ENCODE measurements around the gene DIP2B. TPM values are rescaled to one million over a fixed set of nuclear protein-coding genes. Genes with fewer than 3 reads are reported as not detected.

The DIP2B gene
- total and polyA plus RNA-seq, 2 of the 13 experiments (the other 11 are each of a cell fraction or from before 2014, with no cell fraction given): 32.1 to 35.8 TPM

DNA sequence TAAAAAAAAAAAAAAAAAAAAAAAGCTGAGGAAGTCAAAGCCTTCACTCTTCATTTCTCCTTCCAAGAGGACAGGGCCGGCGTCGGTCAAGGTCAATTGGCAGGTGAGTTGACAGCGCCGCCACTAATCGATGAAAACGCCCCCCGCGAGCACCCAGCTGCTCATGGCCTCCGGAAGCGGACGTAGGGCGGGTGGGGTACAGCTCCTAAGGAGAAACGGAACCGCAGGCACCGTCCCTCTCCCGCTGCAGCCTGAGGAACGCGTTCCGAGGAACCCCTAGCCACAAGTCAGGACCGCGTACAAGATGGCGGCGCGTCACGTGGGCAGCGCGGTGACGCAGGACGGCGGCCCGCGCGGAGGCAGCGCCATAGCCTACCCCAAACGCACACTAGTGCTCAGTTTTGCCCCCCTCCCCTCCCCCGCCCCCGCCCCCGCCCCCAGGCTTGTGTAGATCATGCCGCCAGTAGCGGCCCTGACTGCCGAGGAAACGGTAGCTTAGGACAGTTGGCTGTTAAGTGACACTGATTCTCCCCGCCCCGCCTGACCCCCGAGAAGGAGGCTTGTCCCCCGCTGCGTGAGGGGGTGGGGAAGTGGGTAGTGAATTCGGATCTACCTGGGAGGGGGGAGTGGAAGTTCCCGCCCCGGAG, 259.0 kb downstream of the DIP2B start, which contains the start of gene ATF1 (continued):
- TF ChIP-seq, protein P1, sequence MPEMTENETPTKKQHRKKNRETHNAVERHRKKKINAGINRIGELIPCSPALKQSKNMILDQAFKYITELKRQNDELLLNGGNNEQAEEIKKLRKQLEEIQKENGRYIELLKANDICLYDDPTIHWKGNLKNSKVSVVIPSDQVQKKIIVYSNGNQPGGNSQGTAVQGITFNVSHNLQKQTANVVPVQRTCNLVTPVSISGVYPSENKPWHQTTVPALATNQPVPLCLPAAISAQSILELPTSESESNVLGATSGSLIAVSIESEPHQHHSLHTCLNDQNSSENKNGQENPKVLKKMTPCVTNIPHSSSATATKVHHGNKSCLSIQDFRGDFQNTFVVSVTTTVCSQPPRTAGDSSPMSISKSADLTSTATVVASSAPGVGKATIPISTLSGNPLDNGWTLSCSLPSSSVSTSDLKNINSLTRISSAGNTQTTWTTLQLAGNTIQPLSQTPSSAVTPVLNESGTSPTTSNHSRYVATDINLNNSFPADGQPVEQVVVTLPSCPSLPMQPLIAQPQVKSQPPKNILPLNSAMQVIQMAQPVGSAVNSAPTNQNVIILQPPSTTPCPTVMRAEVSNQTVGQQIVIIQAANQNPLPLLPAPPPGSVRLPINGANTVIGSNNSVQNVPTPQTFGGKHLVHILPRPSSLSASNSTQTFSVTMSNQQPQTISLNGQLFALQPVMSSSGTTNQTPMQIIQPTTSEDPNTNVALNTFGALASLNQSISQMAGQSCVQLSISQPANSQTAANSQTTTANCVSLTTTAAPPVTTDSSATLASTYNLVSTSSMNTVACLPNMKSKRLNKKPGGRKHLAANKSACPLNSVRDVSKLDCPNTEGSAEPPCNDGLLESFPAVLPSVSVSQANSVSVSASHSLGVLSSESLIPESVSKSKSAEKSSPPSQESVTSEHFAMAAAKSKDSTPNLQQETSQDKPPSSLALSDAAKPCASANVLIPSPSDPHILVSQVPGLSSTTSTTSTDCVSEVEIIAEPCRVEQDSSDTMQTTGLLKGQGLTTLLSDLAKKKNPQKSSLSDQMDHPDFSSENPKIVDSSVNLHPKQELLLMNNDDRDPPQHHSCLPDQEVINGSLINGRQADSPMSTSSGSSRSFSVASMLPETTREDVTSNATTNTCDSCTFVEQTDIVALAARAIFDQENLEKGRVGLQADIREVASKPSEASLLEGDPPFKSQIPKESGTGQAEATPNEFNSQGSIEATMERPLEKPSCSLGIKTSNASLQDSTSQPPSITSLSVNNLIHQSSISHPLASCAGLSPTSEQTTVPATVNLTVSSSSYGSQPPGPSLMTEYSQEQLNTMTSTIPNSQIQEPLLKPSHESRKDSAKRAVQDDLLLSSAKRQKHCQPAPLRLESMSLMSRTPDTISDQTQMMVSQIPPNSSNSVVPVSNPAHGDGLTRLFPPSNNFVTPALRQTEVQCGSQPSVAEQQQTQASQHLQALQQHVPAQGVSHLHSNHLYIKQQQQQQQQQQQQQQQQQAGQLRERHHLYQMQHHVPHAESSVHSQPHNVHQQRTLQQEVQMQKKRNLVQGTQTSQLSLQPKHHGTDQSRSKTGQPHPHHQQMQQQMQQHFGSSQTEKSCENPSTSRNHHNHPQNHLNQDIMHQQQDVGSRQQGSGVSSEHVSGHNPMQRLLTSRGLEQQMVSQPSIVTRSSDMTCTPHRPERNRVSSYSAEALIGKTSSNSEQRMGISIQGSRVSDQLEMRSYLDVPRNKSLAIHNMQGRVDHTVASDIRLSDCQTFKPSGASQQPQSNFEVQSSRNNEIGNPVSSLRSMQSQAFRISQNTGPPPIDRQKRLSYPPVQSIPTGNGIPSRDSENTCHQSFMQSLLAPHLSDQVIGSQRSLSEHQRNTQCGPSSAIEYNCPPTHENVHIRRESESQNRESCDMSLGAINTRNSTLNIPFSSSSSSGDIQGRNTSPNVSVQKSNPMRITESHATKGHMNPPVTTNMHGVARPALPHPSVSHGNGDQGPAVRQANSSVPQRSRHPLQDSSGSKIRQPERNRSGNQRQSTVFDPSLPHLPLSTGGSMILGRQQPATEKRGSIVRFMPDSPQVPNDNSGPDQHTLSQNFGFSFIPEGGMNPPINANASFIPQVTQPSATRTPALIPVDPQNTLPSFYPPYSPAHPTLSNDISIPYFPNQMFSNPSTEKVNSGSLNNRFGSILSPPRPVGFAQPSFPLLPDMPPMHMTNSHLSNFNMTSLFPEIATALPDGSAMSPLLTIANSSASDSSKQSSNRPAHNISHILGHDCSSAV (CRISPR knock-in tag; IDR thresholded peaks at IDR 0.05; ENCODE audit: borderline replicate concordance): no peak
- TF ChIP-seq CBX5 (CRISPR knock-in tag; IDR thresholded peaks at IDR 0.05; ENCODE audit: borderline replicate concordance) (no peak), HIVEP1 (CRISPR knock-in tag; IDR thresholded peaks at IDR 0.05) (no peak), DNMT1 (CRISPR knock-in tag; IDR thresholded peaks at IDR 0.05) (no peak), AGO1 (IDR thresholded peaks at IDR 0.05; ENCODE audit: low read depth, low read length, poor library complexity, severe bottlenecking) (peak; percentile 38), NAIF1 (CRISPR knock-in tag; IDR thresholded peaks at IDR 0.05; ENCODE audit: borderline replicate concordance) (no peak), BHLHE40 (IDR thresholded peaks at IDR 0.05; ENCODE audit: low read length) (peak; percentile 80), ZNF891 (CRISPR knock-in tag; IDR thresholded peaks at IDR 0.05) (0 out of 2 replicates have a peak, but pooled peaks have one; percentile 60), SIN3A (IDR thresholded peaks at IDR 0.05; ENCODE audit: borderline replicate concordance, low read depth, low read length) (peak; percentile 42; the same call in 1 of the 2 replicates), NKX3-1 (CRISPR knock-in tag; IDR thresholded peaks at IDR 0.05) (no peak)
- TF ChIP-seq, protein P2, sequence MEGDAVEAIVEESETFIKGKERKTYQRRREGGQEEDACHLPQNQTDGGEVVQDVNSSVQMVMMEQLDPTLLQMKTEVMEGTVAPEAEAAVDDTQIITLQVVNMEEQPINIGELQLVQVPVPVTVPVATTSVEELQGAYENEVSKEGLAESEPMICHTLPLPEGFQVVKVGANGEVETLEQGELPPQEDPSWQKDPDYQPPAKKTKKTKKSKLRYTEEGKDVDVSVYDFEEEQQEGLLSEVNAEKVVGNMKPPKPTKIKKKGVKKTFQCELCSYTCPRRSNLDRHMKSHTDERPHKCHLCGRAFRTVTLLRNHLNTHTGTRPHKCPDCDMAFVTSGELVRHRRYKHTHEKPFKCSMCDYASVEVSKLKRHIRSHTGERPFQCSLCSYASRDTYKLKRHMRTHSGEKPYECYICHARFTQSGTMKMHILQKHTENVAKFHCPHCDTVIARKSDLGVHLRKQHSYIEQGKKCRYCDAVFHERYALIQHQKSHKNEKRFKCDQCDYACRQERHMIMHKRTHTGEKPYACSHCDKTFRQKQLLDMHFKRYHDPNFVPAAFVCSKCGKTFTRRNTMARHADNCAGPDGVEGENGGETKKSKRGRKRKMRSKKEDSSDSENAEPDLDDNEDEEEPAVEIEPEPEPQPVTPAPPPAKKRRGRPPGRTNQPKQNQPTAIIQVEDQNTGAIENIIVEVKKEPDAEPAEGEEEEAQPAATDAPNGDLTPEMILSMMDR (CRISPR knock-in tag; IDR thresholded peaks at IDR 0.05): peak; percentile 34
- TF ChIP-seq, protein P3, sequence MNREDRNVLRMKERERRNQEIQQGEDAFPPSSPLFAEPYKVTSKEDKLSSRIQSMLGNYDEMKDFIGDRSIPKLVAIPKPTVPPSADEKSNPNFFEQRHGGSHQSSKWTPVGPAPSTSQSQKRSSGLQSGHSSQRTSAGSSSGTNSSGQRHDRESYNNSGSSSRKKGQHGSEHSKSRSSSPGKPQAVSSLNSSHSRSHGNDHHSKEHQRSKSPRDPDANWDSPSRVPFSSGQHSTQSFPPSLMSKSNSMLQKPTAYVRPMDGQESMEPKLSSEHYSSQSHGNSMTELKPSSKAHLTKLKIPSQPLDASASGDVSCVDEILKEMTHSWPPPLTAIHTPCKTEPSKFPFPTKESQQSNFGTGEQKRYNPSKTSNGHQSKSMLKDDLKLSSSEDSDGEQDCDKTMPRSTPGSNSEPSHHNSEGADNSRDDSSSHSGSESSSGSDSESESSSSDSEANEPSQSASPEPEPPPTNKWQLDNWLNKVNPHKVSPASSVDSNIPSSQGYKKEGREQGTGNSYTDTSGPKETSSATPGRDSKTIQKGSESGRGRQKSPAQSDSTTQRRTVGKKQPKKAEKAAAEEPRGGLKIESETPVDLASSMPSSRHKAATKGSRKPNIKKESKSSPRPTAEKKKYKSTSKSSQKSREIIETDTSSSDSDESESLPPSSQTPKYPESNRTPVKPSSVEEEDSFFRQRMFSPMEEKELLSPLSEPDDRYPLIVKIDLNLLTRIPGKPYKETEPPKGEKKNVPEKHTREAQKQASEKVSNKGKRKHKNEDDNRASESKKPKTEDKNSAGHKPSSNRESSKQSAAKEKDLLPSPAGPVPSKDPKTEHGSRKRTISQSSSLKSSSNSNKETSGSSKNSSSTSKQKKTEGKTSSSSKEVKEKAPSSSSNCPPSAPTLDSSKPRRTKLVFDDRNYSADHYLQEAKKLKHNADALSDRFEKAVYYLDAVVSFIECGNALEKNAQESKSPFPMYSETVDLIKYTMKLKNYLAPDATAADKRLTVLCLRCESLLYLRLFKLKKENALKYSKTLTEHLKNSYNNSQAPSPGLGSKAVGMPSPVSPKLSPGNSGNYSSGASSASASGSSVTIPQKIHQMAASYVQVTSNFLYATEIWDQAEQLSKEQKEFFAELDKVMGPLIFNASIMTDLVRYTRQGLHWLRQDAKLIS (CRISPR knock-in tag; IDR thresholded peaks at IDR 0.05): no peak
- TF ChIP-seq, protein P4, sequence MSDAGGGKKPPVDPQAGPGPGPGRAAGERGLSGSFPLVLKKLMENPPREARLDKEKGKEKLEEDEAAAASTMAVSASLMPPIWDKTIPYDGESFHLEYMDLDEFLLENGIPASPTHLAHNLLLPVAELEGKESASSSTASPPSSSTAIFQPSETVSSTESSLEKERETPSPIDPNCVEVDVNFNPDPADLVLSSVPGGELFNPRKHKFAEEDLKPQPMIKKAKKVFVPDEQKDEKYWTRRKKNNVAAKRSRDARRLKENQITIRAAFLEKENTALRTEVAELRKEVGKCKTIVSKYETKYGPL (CRISPR knock-in tag; IDR thresholded peaks at IDR 0.05): no peak
- TF ChIP-seq, protein P5, sequence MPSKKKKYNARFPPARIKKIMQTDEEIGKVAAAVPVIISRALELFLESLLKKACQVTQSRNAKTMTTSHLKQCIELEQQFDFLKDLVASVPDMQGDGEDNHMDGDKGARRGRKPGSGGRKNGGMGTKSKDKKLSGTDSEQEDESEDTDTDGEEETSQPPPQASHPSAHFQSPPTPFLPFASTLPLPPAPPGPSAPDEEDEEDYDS (CRISPR knock-in tag; IDR thresholded peaks at IDR 0.05): peak; percentile 74; the same call in 1 of the 2 replicates
